ENCODE results near the gene TMEM54. TPM values are rescaled to one million over a fixed set of nuclear protein-coding genes. Genes with fewer than 3 reads are reported as not detected.

Gene TMEM54
- total RNA-seq, 1 donor from 2014 or later, result 21.1 TPM

- no peak for TF ChIP-seq CTCF (IDR thresholded peaks at IDR 0.05)
- Mint-ChIP-seq H3K27ac (ENCODE audit: unreplicated experiment) (no peak overlapping the region), H3K4me1 (ENCODE audit: low read depth) (peaks cover 14% of the 10 kb centered on the region), H3K9me3 (ENCODE audit: low read depth) (no peaks in the 10 kb centered on the region), H3K27me3 (ENCODE audit: low read depth) (peaks cover 35% of the 10 kb centered on the region), H3K36me3 (ENCODE audit: low read depth) (no peaks in the 10 kb centered on the region), H3K4me3 (ENCODE audit: unreplicated experiment) (no peak overlapping the region)
- DNase-seq (ENCODE audit: low spot score), result no peak
These were observed 10.5 kb downstream of the TMEM54 start for GRCh38 chr1:32890516-32891240.

GRCh38 chr1:32889731-32890278 lies 11.4 kb downstream of the TMEM54 start:
- H3K4me1 Mint-ChIP-seq (ENCODE audit: low read depth), result peaks cover 14% of the 10 kb centered on the region
- no peak for DNase-seq (ENCODE audit: low spot score)
- H3K4me3 Mint-ChIP-seq (ENCODE audit: unreplicated experiment), result no peak overlapping the region

GRCh38 chr1:32888677-32889420 lies 12.3 kb downstream of the TMEM54 start:
- H3K9me3 Mint-ChIP-seq (ENCODE audit: low read depth), result no peaks in the 10 kb centered on the region
- peaks cover 45% of the 10 kb centered on the region for H3K27me3 Mint-ChIP-seq (ENCODE audit: low read depth)
- no peak overlapping the region for H3K4me3 Mint-ChIP-seq (ENCODE audit: unreplicated experiment)
- H3K4me1 Mint-ChIP-seq (ENCODE audit: low read depth), result peaks cover 14% of the 10 kb centered on the region
- DNase-seq (ENCODE audit: low spot score), result no peak
- no peak overlapping the region for H3K27ac Mint-ChIP-seq (ENCODE audit: unreplicated experiment)
- TF ChIP-seq CTCF (IDR thresholded peaks at IDR 0.05), result no peak
- H3K36me3 Mint-ChIP-seq (ENCODE audit: low read depth), result no peaks in the 10 kb centered on the region

More at GRCh38 chr1:32889731-32890278, 11.4 kb downstream of the TMEM54 start:
- Mint-ChIP-seq H3K27ac (ENCODE audit: unreplicated experiment) (no peak overlapping the region), H3K36me3 (ENCODE audit: low read depth) (no peaks in the 10 kb centered on the region), H3K9me3 (ENCODE audit: low read depth) (no peaks in the 10 kb centered on the region), H3K27me3 (ENCODE audit: low read depth) (peaks cover 42% of the 10 kb centered on the region)
- no peak for TF ChIP-seq CTCF (IDR thresholded peaks at IDR 0.05)

- H3K9me3 Mint-ChIP-seq (ENCODE audit: low read depth), result no peaks in the 10 kb centered on the region
- peaks cover 50% of the 10 kb centered on the region for H3K27me3 Mint-ChIP-seq (ENCODE audit: low read depth)
- no peak for TF ChIP-seq CTCF (IDR thresholded peaks at IDR 0.05)
- H3K4me1 Mint-ChIP-seq (ENCODE audit: low read depth), result peaks cover 8% of the 10 kb centered on the region
- H3K36me3 Mint-ChIP-seq (ENCODE audit: low read depth), result no peaks in the 10 kb centered on the region
- H3K27ac Mint-ChIP-seq (ENCODE audit: unreplicated experiment), result no peak overlapping the region
- no peak overlapping the region for H3K4me3 Mint-ChIP-seq (ENCODE audit: unreplicated experiment)
- no peak for DNase-seq (ENCODE audit: low spot score)
These were observed 13.1 kb downstream of the TMEM54 start for GRCh38 chr1:32888134-32888533.

GRCh38 chr1:32887623-32888022 lies 13.6 kb downstream of the TMEM54 start:
- Mint-ChIP-seq H3K4me3 (ENCODE audit: unreplicated experiment) (no peak overlapping the region), H3K27me3 (ENCODE audit: low read depth) (peaks cover 49% of the 10 kb centered on the region), H3K27ac (ENCODE audit: unreplicated experiment) (no peak overlapping the region)

More at GRCh38 chr1:32887623-32888022, 13.6 kb downstream of the TMEM54 start:
- DNase-seq (ENCODE audit: low spot score), result peak; percentile 70
- H3K4me1 Mint-ChIP-seq (ENCODE audit: low read depth), result peaks cover 5% of the 10 kb centered on the region
- no peak for TF ChIP-seq CTCF (IDR thresholded peaks at IDR 0.05)
- H3K36me3 Mint-ChIP-seq (ENCODE audit: low read depth), result no peaks in the 10 kb centered on the region
- H3K9me3 Mint-ChIP-seq (ENCODE audit: low read depth), result no peaks in the 10 kb centered on the region
